Daoy (cell line): ENCODE results near the gene CPLANE2. TPM values are rescaled to one million over a fixed set of nuclear protein-coding genes. Genes with fewer than 3 reads are reported as not detected.
"Not testable (repeated sequence)": the region's sequence is repeated elsewhere in the genome, so short reads cannot be mapped to it uniquely, and the experiment has no call there.

Experiments
- DNase-seq: peaks from one replicate; pipeline ENCODE4 v3.0.0-alpha.2; 2015; ENCODE audit warnings: low read depth
- total RNA-seq: library from RNA; depleted of rRNA; stranded (reverse); fragments of >200 nt; shearing (Covaris generic); gene quantifications from 2 replicates; pipeline ENCODE4 v1.2.3, GENCODE V29; 2014

CPLANE2 gene
- total RNA-seq, 1 experiment from 2014 or later = 21.4 TPM

DNA sequence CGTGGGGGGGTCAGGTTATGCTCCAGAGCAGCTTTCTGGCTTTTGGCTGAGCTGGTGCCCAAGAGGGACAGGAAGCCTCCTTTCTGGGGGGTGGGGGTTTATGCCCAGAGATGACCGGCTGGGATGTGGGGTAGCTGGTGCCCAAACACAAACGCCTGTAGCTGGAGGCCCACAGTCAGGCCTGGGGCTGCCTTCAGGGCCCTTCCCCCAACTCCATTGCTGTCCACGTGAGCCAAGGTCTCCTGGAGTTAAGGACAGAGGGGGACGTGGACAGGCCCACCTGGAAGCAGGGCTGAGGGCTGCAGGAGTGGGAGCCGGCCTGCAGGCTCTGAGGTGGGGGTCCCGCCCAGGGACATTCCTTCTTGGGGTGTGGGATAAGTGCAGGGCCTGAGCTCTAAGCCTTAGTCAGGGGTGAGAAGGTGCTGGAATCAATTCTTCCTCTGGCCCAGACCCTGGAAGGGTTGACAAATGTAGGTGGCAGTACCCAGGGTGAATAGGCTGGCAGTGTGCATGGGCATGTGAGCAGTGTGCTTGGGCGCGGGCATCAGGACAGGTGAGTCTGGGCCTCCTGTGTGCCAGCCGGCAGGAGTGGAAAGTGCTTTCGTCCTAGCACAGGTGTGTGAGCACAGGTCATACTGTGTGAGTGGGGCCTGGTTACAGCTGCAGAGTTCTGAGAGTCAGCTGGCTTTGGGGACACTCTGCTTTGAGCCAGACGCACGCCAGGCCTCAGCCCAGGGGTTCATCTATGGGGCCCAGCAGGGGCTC, 6.8 kb downstream of the CPLANE2 start:
- DNase-seq = no peak

DNA sequence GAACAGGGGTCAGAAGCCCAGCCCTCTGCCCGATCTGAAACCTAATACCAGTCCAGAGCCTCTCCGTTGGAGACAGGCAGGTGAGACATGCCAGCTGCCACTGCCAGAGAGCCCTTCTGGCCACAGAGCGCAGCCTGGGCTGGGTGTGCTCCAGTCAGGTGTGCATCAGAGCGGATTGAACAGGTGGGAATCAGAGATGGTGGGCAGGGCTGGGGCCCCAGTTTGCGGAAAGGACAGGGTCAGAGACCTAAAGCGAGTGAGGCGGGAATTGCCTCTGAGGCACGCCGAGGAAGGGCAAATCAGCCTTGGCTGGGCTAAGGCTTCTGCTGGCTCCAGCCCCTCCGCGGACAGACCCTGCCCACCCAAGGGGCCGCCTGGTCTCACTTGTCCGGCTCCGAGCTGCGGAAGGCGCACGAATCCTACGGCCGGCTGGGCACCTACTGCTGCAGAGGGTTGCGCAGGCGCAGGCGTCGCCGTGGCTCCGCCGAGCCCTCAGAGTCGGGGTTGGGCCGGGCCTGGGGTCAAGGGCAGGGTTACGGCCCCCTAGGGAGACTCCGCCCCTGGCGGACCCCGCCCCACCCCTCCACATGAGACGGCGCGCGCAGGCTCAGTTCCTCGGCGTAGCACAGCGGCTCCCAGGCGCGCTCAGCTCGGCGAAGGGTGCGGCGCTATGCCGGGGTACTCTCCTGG, 10.3 kb downstream of the CPLANE2 start:
- DNase-seq = no peak

DNA sequence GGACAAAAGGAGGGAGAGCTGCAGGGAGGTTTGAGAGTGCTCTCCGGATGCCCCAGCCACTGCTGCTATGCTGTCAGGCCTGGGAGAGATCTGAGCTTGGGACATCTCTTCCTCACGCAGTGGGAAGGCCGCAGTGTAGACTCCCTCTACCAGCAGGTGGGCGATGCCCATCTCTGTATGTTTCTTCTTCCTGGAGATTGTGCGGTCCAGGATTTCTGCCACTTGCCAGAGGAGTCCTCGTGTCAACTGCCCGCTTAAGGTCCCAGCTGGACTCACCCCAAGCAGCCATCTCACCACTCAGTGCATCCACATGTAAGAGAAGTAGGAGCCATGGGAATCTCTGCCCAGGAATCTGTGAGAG, 10.9 kb downstream of the CPLANE2 start:
- DNase-seq = no peak

DNA sequence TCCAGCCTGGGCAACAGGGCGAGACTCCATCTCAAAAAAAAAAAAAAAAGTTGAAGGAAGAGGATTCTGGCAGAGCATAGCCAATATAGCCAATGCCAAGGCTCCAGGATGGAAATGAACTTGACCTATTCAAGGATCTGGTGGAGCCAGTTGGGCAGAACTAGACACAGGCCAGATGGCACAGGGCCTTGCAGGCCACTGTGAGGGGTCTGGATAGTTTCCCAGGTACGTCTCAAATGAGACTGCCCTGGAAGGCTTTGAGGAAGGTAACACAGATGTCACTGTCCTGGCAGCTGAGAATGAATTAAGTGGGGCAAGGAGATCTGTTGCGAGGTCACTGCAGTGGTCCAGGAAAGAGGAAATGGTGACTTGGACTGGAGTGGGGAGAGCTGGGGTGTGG, 12.5 kb downstream of the CPLANE2 start:
- no peak for DNase-seq

DNA sequence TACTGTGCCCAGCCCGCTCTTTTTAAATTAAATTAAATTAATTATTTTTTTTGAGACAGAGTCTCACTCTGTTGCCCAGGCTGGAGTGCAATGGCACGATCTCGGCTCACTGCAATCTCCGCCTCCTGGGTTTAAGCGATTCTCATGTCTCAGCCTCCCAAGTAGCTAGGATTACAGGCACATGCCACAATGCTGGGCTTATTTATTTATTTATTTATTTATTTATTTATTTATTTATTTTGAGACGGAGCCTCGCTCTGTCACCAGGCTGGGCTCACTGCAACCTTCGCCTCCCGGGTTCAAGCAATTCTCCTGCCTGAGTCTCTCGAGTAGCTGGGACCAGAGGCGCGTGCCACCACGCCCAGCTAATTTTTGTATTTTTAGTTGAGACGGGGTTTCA, 14.3 kb downstream of the CPLANE2 start:
- not testable (repeated sequence) for DNase-seq

DNA sequence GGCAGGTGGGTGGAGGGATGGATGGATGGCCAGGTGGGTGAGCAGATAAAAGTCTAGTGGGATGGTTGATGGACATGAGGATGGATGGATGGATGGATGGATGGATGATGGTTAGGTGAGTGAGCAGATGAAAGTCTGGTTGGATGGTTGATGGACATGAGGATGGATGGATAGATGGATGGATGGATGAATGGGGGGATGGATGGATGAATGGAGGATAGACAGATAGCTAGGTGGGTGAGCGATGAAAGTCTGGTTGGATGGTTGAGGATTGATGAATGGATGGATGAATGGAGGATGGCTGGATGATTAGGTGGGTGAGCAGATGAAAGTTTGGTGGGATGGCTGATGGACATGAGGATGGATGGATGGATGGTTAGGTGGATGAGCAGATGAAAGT, 15.5 kb downstream of the CPLANE2 start:
- no peak for DNase-seq

DNA sequence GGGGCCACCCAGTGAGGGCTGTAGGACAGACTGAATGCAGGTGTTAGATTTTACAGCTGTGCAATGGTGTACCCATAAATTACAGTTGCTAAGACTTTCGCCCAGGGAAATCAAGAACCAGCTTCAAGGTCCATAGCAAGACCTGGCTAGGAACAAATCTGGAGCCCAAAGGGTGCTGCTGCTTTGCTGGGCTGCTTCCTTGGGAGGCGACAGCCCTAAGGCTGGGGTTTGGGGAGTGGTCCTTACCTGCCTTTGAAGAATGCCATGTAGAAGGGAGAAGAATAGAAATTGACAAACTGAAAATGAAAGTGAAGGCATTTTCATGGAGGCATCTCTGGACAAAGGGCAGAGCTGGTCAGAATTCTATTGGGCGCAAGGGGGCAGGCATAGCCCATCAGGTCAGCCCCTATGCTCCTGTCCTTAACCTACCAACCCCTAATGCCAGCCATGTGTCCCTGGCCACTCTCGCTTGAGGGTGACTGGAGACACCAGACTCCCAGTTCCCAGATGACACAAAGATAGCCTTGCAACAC, 16.9 kb downstream of the CPLANE2 start:
- DNase-seq = no peak

DNA sequence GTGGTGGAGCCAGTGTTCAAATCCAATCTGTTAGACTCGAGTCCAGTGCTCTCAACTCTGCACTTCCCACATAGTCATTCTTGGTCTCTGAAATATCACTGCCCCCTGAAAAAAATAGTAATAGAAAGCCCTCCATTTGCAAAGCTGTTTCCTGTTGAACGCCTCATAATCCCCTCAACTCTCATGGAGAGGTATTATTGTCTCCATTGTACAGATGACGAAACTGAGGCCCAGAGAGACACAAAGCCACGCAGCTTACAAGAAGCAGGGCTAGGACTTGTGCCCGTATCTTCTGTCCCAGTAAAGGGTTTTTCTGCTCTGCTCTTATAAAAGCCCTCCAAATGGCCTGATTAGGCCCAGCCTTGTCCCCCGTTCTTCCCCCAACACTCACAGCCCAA, 18.3 kb downstream of the CPLANE2 start:
- no peak for DNase-seq

DNA sequence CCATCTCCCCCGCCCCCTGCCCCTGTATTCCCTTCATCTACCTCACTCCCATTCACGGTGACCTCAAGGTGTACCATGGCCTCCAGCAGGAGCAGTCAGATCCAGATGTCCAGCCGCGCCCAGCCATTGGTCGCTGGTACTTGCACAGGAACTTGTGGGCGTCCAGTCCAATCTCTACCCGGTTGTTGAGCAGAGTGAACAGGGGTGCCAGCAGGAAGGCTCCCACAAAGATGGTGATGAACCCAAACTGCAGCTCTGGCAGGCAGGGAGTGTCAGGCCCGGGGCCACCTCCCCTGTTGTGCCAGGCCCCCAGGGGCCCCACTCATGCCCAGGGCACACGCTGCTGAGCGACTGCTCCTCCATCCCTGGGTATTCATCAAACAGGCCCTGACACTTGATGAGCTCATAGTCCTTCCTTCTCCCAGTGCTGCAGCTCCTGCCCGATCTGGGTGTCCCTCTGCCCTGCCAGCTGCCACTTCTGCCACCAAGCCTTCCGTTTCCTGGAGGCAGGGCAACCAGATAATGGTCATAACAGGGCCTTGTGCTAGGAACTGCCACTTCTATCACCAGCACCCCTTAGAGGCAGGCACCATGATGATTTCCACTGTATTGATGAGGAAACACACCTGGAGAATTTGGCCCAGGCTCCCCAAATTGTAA, 18.8 kb downstream of the CPLANE2 start:
- no peak for DNase-seq

DNA sequence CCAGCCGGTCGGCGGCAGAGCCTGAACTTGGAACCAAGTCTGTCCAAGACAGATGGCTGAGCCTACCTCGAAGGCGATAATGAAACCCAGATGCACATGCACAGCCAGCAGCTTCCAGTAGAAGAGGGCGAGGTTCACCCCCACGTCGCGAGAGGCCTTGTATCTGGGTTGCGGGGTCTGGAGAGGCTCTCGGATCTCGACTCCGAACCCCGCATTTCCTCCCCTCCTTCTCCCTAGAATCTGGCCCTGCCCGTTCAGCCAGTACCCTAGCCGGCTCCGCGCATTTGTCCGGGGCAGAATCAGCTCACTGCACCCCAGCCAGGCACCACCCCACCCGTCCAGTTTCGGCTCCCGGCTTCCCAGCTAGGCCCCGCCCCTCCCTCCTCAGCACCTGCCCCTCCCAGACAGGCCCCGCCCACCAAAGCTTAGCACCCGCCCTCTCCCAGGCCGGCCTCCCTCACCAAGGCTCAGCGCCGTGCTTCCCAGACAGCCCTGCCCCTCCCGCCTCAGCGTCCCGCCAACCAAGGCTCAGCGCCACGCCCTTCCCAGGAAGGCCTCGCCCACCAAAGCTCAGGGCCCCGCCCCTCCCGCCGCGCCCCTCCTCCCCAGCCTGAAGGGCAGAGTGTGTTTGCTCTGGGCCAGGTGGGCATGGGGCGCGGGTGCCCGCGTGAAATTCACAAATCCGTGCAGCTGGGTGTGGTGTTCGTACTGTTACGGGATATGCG, 19.8 kb downstream of the CPLANE2 start:
- peak; percentile 99 for DNase-seq

DNA sequence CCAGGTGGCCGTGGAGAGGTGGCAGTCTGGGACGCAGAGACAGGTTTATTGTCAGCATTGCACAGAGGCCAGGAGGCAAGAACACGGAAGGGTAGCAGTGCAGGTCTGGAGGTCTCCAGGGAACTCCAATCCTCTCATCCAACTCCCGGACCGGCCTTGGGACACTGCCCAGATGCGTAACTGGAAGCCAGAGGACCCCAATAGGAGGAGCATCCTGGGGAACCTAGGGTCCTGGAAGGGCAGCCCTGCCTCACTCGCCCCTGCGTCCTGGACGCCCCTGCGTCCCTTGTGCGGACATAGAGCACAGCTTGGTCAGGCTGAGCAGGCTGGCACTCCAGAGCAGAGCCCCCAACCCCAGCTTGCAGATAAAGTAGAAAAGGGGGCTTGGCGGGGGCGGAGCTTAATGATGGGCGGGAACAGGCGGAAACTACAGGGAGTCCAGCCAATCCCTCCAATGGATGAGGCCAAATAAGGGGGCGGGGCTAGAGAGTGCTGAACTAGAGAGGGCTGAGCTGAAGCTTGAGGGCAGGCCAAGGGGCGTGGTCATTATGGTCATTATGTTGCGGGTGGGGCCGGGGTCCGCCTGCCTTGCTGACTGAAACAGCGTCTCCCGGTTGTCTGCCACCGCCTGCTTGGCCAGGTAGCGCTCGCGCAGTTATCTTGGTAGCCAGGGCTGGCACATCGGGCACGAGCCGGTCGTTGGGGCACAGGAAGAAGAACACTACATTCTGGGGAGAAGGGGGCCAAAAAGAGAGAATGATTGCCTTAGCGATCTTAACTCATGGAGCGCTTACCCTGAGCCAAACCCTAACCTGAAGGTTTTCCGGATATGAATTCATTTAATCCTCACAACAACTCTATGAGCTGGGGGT, 20.9 kb downstream of the CPLANE2 start:
- DNase-seq = peak; percentile 89

DNA sequence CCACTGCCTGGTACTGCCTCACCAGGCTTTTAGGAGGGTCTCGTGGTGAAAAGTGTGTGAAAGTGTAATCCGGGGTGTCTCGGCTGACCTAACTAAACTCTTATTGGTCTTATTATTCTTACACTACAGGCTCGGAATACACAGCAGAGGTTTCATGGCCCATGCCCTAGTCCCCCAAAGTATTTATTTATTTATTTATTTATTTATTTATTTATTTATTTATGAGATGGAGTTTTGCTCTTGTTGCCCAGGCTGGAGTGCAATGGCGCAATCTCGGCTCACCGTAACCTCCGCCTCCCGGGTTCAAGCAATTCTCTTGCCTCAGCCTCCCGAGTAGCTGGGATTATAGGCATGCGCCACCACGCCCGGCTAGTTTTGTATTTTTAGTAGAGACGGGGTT, 21.7 kb downstream of the CPLANE2 start:
- not testable (repeated sequence) for DNase-seq

DNA sequence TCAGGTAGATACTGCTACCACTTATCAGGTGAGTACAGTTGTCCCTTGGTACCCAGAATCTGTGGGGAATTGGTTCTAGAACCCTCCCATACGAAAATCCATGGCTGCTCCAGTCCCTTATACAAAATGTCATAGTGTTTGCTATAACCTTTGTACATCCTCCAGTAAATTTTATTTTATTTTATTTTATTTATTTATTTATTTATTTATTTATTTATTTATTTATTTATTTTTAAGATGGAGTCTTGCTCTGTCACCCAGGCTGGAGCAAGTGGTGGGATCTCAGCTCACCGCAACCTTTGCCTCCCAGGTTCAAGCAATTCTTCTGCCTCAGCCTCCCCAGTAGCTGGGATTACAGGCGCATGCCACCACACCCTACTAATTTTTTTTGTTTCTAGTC, 23.4 kb downstream of the CPLANE2 start:
- not testable (repeated sequence) for DNase-seq

DNA sequence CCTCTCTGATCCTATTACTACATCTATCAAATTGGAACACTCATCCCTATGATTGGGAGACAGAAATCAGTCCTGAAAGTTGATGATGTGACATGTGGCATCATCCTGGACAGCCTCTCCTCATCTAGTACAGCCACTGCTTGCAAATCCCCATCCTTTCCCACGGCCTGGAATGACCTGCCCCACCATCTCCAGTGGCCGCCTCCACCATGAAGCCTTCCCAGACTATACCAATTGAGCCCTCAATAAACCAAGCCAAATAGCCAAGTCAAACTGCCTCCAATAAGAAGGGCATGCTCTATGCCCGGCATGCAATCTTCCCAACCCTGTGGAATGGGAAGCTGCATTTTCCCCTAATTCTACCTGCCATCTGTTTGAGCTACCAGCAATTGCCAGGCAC, 24.0 kb downstream of the CPLANE2 start:
- DNase-seq = no peak

DNA sequence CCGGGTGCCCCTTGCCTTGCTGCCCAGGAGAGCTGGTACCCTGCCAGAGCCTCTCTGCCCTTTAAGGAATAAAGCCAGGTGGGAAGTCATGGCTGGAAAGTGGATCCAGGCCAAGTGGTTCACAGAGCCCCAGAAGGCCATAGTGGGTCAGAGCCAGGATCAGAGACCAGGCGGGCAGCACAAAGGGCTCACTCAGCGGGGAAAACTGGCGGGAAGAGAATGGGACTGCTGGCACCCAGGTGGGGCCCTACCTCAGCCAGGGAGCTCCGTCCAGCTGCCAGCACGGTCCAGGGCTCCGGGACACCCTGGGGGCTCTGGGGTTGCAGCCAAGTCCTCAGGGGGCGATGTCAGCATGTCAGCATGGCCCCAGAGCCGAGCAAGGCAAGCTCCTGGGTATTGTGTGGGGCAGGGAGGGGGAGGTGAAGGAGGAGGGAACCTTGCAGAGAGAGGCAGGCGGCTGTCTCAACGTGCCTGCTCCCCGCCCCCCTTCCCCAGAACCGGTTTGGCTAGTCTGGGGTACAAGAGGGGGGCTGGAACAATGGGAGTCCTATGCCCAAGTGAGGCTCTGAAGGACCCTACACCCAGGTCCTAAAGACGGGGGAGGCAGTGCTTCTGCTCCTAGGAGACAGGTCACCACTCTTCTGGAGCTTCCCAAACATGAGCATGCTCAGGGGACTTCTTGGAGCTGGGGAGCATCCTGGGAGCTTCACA, 24.6 kb downstream of the CPLANE2 start, which contains the start of gene ARHGEF19:
ARHGEF19 (minus strand) TSS at position 402 of the 711 bp plus-strand sequence. CDS start 3,598 bp downstream, outside the sequence.
- DNase-seq = no peak

DNA sequence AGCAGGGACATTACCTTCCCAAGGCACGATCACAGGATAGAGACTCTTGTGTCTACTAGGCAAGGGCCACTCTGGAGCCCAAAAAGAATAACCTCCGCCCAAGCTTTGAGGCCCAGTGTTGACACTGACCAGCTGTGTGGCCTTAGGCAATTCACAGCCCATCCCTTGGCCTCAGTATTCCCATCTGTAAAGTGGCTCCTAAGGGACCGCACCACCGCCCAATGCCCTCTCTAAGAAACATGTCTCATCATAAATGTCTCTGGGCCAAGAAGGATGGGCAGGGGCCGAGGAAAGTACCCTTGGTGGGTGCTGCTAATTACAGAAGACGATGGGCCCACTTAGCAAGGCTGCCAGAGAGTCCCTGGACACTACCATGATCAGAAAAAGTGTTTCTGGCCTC, 25.2 kb downstream of the CPLANE2 start:
- no peak for DNase-seq

DNA sequence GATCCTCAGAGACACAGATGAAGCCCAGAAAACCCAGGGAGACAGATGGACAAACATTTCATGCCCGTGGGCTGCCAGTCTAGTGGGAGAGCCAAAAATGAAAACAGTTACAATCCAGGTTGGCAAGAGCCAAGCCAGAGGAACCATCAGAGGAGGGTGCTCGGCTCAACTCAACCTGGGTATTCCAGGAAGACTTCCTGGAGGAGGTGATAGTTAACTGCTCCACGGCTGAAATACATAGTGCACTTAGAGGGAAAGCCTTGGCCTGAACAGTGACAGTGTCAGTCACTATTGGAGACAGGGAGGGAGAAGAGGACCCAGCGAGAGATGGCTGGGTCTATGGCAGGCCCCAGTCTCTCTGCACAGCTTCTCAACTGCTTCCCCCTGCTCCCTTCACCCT, 26.4 kb downstream of the CPLANE2 start:
- no peak for DNase-seq

DNA sequence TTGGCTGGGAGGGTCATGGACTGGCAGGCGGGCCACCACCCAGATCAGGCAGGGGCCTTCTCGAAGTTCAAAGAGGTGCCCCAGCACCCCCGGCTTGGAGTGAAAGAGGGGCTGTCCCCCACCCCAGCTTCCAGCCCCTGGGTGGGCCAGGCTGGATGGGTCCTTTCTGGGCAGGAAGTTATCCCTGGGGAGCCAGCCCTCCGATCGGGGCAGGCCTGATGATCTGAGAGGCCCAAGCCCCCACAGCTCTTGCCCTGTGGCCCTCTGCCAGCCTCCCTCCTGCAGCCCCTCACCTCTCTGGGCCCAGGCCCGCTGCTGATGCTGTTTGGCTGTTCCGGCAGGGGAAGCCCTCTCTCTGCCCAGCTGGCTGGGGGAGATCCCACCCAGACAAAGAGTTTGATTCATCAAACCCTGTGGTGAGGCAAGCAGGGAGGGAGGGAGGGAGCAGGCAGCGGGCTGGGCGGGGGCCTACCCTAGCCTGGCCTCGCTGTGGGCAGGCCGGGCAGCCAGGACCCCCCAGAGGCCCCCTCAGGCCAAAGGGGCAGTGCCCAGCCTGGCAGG, 27.1 kb downstream of the CPLANE2 start:
- no peak for DNase-seq

DNA sequence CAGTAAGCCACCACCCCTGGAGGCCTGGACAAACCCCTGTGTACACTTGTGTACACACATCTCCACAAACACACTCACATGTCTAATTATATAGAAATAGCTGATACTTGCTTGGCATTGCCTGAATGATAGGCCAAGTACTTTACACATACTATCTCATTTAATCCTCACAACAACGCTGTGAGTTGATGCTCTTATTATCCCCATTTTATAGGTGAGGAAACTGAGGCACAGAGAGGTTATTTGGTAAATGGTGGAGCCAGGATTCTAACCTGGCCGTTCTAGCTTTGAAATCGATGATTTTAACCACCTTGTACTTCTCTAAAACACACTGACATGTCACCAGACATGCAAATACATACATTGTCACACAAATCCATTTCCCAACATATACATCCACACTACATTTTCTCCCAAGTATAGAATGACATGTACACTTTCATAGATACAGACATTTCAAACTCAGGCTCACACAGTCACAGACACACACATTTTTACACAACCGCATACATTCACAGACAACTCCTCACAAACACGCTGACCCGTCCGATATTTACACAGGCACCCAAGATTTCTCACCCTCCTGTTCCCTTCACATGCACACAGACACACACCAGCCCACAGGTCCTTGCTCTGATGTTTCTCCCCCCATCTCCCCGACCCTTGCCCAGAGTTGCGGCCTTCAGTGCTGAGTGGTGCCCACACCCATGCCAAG, 27.7 kb downstream of the CPLANE2 start:
- no peak for DNase-seq
